GM12865 (cell line): ENCODE results near the gene AKAP12.

Experiments
- DNase-seq: peaks from one replicate; pipeline ENCODE4 v3.0.0; 2010; ENCODE audit warnings: low read depth
- H3K4me3 ChIP-seq: 2 replicates; pipeline ENCODE4 v1.5.1; 2011; ENCODE audit warnings: mild to moderate bottlenecking, low read depth, low read length, control low read depth
- CTCF ChIP-seq: IDR thresholded peaks from 2 replicates; pipeline ENCODE4 v1.5.1; 2011; ENCODE audit warnings: low read length, control low read depth, low read depth, inconsistent platforms; ENCODE audit not compliant: insufficient read depth; ENCODE audit errors: missing control alignments

Gene AKAP12

GRCh38 chr6:151403919-151404308, 164.1 kb downstream of the AKAP12 start:
- no peak overlapping the region for H3K4me3 ChIP-seq
- TF ChIP-seq CTCF: no peak
- DNase-seq: no peak
